Trophoblast cell (in vitro differentiated cells and primary cell): Measurements from ENCODE around the gene ERC1.

Experiments
- DNase-seq, 2 donors: peaks; one replicate each; pipeline ENCODE4 v3.0.0-alpha.2; 2016
- H2AFZ ChIP-seq: 2 replicates; pipeline ENCODE4 v1.6.1; 2013; ENCODE audit warnings: low read length, moderate library complexity, mild to moderate bottlenecking; ENCODE audit not compliant: insufficient read depth, poor library complexity
- H2AK5ac ChIP-seq: 2 replicates; pipeline ENCODE4 v1.6.1; 2013; ENCODE audit warnings: mild to moderate bottlenecking, low read length
- H2BK120ac ChIP-seq: 2 replicates; pipeline ENCODE4 v1.6.1; 2013; ENCODE audit warnings: low read length, mild to moderate bottlenecking, moderate library complexity; ENCODE audit not compliant: insufficient read depth, poor library complexity
- H2BK12ac ChIP-seq: 2 replicates; pipeline ENCODE4 v1.6.1; 2013; ENCODE audit warnings: mild to moderate bottlenecking, low read length, moderate library complexity
- H2BK5ac ChIP-seq: 2 replicates; pipeline ENCODE4 v1.6.1; 2013; ENCODE audit warnings: low read length, low read depth, moderate library complexity, mild to moderate bottlenecking; ENCODE audit not compliant: poor library complexity
- H3K14ac ChIP-seq: 2 replicates; pipeline ENCODE4 v1.6.1; 2013; ENCODE audit warnings: mild to moderate bottlenecking, low read length
- H3K18ac ChIP-seq: 2 replicates; pipeline ENCODE4 v1.6.1; 2013; ENCODE audit warnings: mild to moderate bottlenecking, low read length
- H3K23ac ChIP-seq: 2 replicates; pipeline ENCODE4 v1.6.1; 2013; ENCODE audit warnings: low read length
- H3K27ac ChIP-seq: 2 replicates; pipeline ENCODE4 v1.5.1; 2013; ENCODE audit warnings: low read depth, mild to moderate bottlenecking, inconsistent platforms, low read length, moderate library complexity
- H3K27me3 ChIP-seq: 2 replicates; pipeline ENCODE4 v1.6.1; 2013; ENCODE audit warnings: inconsistent platforms, mild to moderate bottlenecking, low read length, moderate library complexity; ENCODE audit not compliant: insufficient read depth
- H3K36me3 ChIP-seq, 2 experiments: 1 replicate in 1 of 2; 2 replicates in 1 of 2; pipeline ENCODE4 v1.6.1; 2013; ENCODE audit warnings: low read length in 2 of 2, mild to moderate bottlenecking in 2 of 2, moderate library complexity in 1 of 2; ENCODE audit not compliant: insufficient read depth in 2 of 2, control insufficient read depth in 1 of 2
- H3K4ac ChIP-seq: 2 replicates; pipeline ENCODE4 v1.6.1; 2013; ENCODE audit warnings: low read depth, mild to moderate bottlenecking, low read length, moderate library complexity
- H3K4me1 ChIP-seq, 2 experiments: 1 replicate in 1 of 2; 2 replicates in 1 of 2; pipeline ENCODE4 v1.6.1; 2013; ENCODE audit warnings: low read length in 2 of 2, mild to moderate bottlenecking in 2 of 2, moderate library complexity in 1 of 2; ENCODE audit not compliant: insufficient read depth in 2 of 2, control insufficient read depth in 1 of 2
- H3K4me2 ChIP-seq: 2 replicates; pipeline ENCODE4 v1.6.1; 2013; ENCODE audit warnings: inconsistent platforms, mild to moderate bottlenecking, low read length, moderate library complexity
- H3K4me3 ChIP-seq: 2 replicates; pipeline ENCODE4 v1.5.1; 2013; ENCODE audit warnings: mild to moderate bottlenecking, low read depth, low read length, inconsistent platforms
- H3K79me1 ChIP-seq: one replicate; pipeline ENCODE4 v1.6.1; 2013; ENCODE audit warnings: low read length
- H3K79me2 ChIP-seq: 2 replicates; pipeline ENCODE4 v1.6.1; 2013; ENCODE audit warnings: low read length, mild to moderate bottlenecking; ENCODE audit not compliant: control insufficient read depth, insufficient read depth, poor library complexity
- H3K9ac ChIP-seq: 2 replicates; pipeline ENCODE4 v1.6.1; 2013; ENCODE audit warnings: mild to moderate bottlenecking, low read length
- H3K9me3 ChIP-seq: 2 replicates; pipeline ENCODE4 v1.6.1; 2013; ENCODE audit warnings: low read depth, mild to moderate bottlenecking, control low read depth, inconsistent platforms, low read length; ENCODE audit not compliant: insufficient read depth
- H4K12ac ChIP-seq: 2 replicates; pipeline ENCODE4 v1.6.1; 2013; ENCODE audit warnings: low read depth, mild to moderate bottlenecking, low read length, moderate library complexity
- H4K8ac ChIP-seq: 2 replicates; pipeline ENCODE4 v1.6.1; 2013; ENCODE audit warnings: low read depth, mild to moderate bottlenecking, low read length, moderate library complexity
- H4K91ac ChIP-seq: one replicate; pipeline ENCODE4 v1.6.1; 2013; ENCODE audit warnings: low read depth, mild to moderate bottlenecking, low read length, moderate library complexity
- WGBS: extraction: QIAGEN DNeasy Blood & Tissue Kit; methylation state at CpG from one replicate; pipeline ENCODE4 v1.1.7; 2013; ENCODE audit warnings: missing lambda C conversion rate; ENCODE audit not compliant: insufficient read length, insufficient coverage; ENCODE audit errors: extremely low coverage; 5-methylcytosine and 5-hydroxymethylcytosine counted together

Gene ERC1

DNA sequence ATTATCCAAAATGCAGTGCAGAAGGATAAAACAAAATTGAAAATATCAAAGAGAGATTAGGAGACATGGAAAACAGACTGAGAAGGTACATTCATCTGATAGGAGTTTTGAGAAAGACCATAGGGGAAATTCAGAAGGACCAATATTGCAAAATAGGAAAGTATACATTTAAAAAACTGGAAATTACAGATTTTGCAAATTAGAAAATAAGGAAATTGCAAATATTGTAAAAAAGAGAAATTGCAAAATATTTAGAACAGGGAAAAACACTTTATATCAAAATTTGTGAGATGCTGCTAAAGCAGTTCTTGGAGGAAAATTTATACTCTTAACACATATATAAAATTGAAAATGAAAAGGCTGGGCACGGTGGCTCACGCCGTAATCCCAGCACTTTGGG is 410.9 kb downstream of the ERC1 start:
- Histone ChIP-seq H3K14ac (no peak overlapping the region), H3K4me2 (no peak overlapping the region), H3K27me3 (no peaks in the 10 kb centered on the region), H4K8ac (no peak overlapping the region), H3K36me3 (no peaks in the 10 kb centered on the region), H2AFZ (no peak overlapping the region), H4K12ac (no peak overlapping the region), H3K79me2 (no peaks in the 10 kb centered on the region), H3K4ac (no peak overlapping the region), H3K23ac (no peak overlapping the region), H2AK5ac (no peak overlapping the region), H3K79me1 (no peaks in the 10 kb centered on the region), H3K9me3 (no peaks in the 10 kb centered on the region), H2BK5ac (no peak overlapping the region), H3K18ac (no peak overlapping the region), H3K4me1 (no peaks in the 10 kb centered on the region), H2BK120ac (no peak overlapping the region), H3K9ac (no peak overlapping the region), H4K91ac (no peak overlapping the region), H3K4me3 (no peak overlapping the region), H2BK12ac (no peak overlapping the region), H3K27ac (no peak overlapping the region)
- DNase-seq: no peak
- no CpG with 5 or more reads among the region's 3 CpGs for WGBS

DNA sequence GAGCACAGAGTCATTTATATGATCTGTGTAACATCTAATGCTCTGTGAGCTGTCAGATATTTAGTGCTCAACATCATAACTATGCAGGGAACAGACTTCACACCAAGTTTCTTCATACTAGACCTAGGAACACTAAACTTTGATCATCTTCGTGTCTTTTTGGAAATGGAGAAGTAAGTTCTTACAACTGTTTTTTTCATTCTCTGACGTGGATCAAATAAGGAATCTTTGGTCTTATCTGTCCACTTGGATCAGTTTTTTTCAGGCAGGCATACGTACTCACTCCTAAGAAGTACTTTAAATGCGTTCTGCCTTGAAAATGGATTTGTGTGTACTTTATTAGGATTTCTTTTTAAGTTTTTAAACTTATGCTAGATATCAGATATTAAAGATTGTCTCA is 412.4 kb downstream of the ERC1 start:
- Histone ChIP-seq H2BK12ac (no peak overlapping the region), H3K79me2 (no peaks in the 10 kb centered on the region), H4K91ac (no peak overlapping the region), H3K9ac (no peak overlapping the region), H4K8ac (no peak overlapping the region), H3K4me1 (no peaks in the 10 kb centered on the region), H2AK5ac (no peak overlapping the region), H2AFZ (no peak overlapping the region), H3K4ac (no peak overlapping the region), H3K27me3 (no peaks in the 10 kb centered on the region), H3K4me2 (no peak overlapping the region), H3K18ac (no peak overlapping the region), H3K9me3 (no peaks in the 10 kb centered on the region), H3K23ac (no peak overlapping the region), H3K4me3 (no peak overlapping the region), H2BK5ac (no peak overlapping the region), H3K27ac (no peak overlapping the region), H3K36me3 (no peaks in the 10 kb centered on the region), H3K79me1 (no peaks in the 10 kb centered on the region), H3K14ac (no peak overlapping the region), H4K12ac (no peak overlapping the region), H2BK120ac (no peak overlapping the region)
- no CpG with 5 or more reads among the region's 4 CpGs for WGBS
- DNase-seq: no peak

DNA sequence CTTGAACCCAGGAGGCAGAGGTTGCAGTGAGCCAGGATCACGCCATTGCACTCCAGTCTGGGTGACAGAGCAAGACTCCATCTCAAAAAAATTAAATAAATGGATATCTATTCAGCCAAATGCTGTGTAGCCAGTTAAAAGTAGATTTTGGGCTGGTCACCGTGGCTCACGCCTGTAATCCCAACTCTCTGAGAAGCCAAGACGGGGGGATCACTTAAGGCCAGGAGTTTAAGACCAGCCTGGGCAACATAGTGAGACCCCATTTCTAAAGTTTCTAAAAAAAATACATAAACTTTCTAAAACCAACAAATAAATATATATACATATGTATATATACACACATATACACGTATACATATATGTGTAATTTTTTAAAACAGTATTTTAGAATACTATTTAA is 414.6 kb downstream of the ERC1 start:
- H3K27ac ChIP-seq: no peak overlapping the region
- no peak overlapping the region for H3K18ac ChIP-seq
- no peak for DNase-seq
- WGBS: no CpG with 5 or more reads among the region's 5 CpGs
- H2BK5ac ChIP-seq: no peak overlapping the region
- H4K12ac ChIP-seq: no peak overlapping the region
- H2BK120ac ChIP-seq: no peak overlapping the region
- H4K91ac ChIP-seq: no peak overlapping the region
- no peak overlapping the region for H2BK12ac ChIP-seq
- H3K9ac ChIP-seq: no peak overlapping the region
- H3K4ac ChIP-seq: no peak overlapping the region
- H3K23ac ChIP-seq: no peak overlapping the region
- H3K9me3 ChIP-seq: no peaks in the 10 kb centered on the region
- H3K79me2 ChIP-seq: no peaks in the 10 kb centered on the region
- no peaks in the 10 kb centered on the region for H3K4me1 ChIP-seq
- H3K14ac ChIP-seq: no peak overlapping the region
- H3K4me3 ChIP-seq: no peak overlapping the region
- no peaks in the 10 kb centered on the region for H3K27me3 ChIP-seq
- no peak overlapping the region for H2AK5ac ChIP-seq
- H3K36me3 ChIP-seq: no peaks in the 10 kb centered on the region
- no peak overlapping the region for H4K8ac ChIP-seq
- no peaks in the 10 kb centered on the region for H3K79me1 ChIP-seq
- H3K4me2 ChIP-seq: no peak overlapping the region
- H2AFZ ChIP-seq: no peak overlapping the region

DNA sequence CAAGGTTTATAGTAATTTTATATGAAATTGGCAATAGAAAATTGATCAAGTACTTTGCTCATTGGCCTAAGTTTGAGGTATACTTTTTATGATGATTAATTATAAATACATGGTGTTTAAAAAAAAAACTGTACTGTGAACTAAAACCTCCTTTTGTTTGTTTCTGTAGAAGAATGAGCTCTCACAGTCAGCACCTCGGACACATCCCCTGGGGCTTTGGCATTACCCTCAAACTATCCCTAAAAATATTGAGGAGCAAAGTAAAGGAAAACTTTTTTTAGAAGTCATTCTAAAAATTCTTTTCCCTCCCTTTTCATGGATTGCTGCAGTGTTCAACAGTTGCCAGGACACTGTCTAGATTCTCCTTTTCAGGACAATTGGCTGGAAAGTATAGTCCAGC is 419.8 kb downstream of the ERC1 start:
- Histone ChIP-seq H3K79me2 (no peaks in the 10 kb centered on the region), H3K18ac (no peak overlapping the region), H3K4me2 (no peak overlapping the region), H3K36me3 (peaks cover 2 to 3% of the 10 kb centered on the region in 2 experiments), H3K4me3 (no peak overlapping the region), H3K4me1 (no peaks in the 10 kb centered on the region), H4K91ac (no peak overlapping the region), H2AK5ac (no peak overlapping the region), H2BK120ac (no peak overlapping the region), H2BK5ac (no peak overlapping the region), H3K4ac (no peak overlapping the region), H2BK12ac (no peak overlapping the region), H2AFZ (no peak overlapping the region), H3K9me3 (no peaks in the 10 kb centered on the region), H4K8ac (no peak overlapping the region), H3K9ac (no peak overlapping the region), H3K27me3 (no peaks in the 10 kb centered on the region), H3K14ac (no peak overlapping the region), H3K23ac (no peak overlapping the region), H4K12ac (no peak overlapping the region), H3K27ac (no peak overlapping the region), H3K79me1 (no peaks in the 10 kb centered on the region)
- no peak for DNase-seq
- WGBS: no CpG with 5 or more reads among the region's 1 CpG
